Left lung (tissue), 10 donors: ENCODE measurements around the gene SOBP. TPM values are rescaled to one million over a fixed set of nuclear protein-coding genes. Genes with fewer than 3 reads are reported as not detected.

Experiments
- ATAC-seq: fragments of 200-7000 bp; cut with Tn5 transposase; one replicate; pipeline ENCODE4 v1.9.1; 2020; ENCODE audit warnings: moderate library complexity
- DNase-seq, 4 donors: peaks; one replicate each; pipeline ENCODE4 v3.0.0-alpha.2; 2013 to 2020
- H3K27ac ChIP-seq, 2 donors: fragments of 200-600 bp; sonication (generic) in 1 of 2; one replicate each; pipeline versions ENCODE4 v1.5.0 to v1.8.0; 2020 to 2021
- H3K27me3 ChIP-seq, 2 donors: fragments of 200-600 bp; sonication (generic) in 1 of 2; one replicate each; pipeline versions ENCODE4 v1.5.0 to v1.8.0; 2020 to 2021
- H3K36me3 ChIP-seq, 2 donors: fragments of 200-600 bp; sonication (generic) in 1 of 2; one replicate each; pipeline versions ENCODE4 v1.5.0 to v1.8.0; 2020 to 2021
- H3K4me1 ChIP-seq, 2 donors: fragments of 200-600 bp; one replicate each; pipeline ENCODE4 v1.8.0; 2021
- H3K4me3 ChIP-seq, 2 donors: fragments of 200-600 bp; sonication (generic) in 1 of 2; one replicate each; pipeline versions ENCODE4 v1.5.0 to v1.8.0; 2020 to 2021; ENCODE audit warnings: mild to moderate bottlenecking in 1 of 2
- H3K9me3 ChIP-seq, 2 donors: fragments of 200-600 bp; sonication (generic) in 1 of 2; one replicate each; pipeline versions ENCODE4 v1.5.0 to v1.8.0; 2020 to 2021
- CTCF ChIP-seq, 2 donors: fragments of 200-600 bp; sonication (generic) in 1 of 2; IDR thresholded peaks; one replicate each; pipeline versions ENCODE4 v1.5.0 to v1.8.0; 2021; ENCODE audit warnings: antibody characterized with exemption in 2 of 2
- intact Hi-C, 2 donors: fragments of 100-400 bp; cut with DNase I; formaldehyde crosslinking; loops; one replicate each; pipeline versions ENCODE4 v1.11.2 to v1.14.2; 2022
- polyA plus RNA-seq, 6 donors: library from polyadenylated mRNA; unstranded; fragments of 120-200 nt; gene quantifications; one replicate each; pipeline ENCODE4 v1.2.1, GENCODE V29; 2013; ENCODE audit not compliant: insufficient read length in 6 of 6
- total RNA-seq, 2 donors: library from RNA; stranded (reverse); fragmentation: NEBNext Ultra II Directional; extraction: Animal tissue kit (Norgen Biotek cat#: 25700); gene quantifications; one replicate each; pipeline ENCODE4 v1.2.1, GENCODE V29; 2021
- donor health status: DM: no; HTN: yes; CAD: no.
- donor health status: DM: no; HTN: no; CAD: no.

The SOBP gene
- total and polyA plus RNA-seq, 8 donors: 6.5 to 11.1 (median 8.1) TPM

- intact Hi-C loops: no loop called here
- no peak for ATAC-seq
These were observed 44.7 kb downstream of the SOBP start for GRCh38 chr6:107534571-107535141.

GRCh38 chr6:107535626-107536025, 45.7 kb downstream of the SOBP start:
- no peak for TF ChIP-seq CTCF (IDR thresholded peaks at IDR 0.05)
- no peak overlapping the region for H3K27ac ChIP-seq
- H3K4me3 ChIP-seq: no peak overlapping the region
- H3K27me3 ChIP-seq: no peaks in the 10 kb centered on the region
- intact Hi-C loops: no loop called here
- ATAC-seq (no peak), DNase-seq (no peak)
- peaks cover 0 to 2% of the 10 kb centered on the region in 2 donors for H3K4me1 ChIP-seq
- no peaks in the 10 kb centered on the region for H3K36me3 ChIP-seq
- no peaks in the 10 kb centered on the region for H3K9me3 ChIP-seq

More at GRCh38 chr6:107534571-107535141, 44.7 kb downstream of the SOBP start:
- no peak for TF ChIP-seq CTCF (IDR thresholded peaks at IDR 0.05)
- no peak overlapping the region for H3K4me3 ChIP-seq
- no peaks in the 10 kb centered on the region for H3K4me1 ChIP-seq
- no peaks in the 10 kb centered on the region for H3K27me3 ChIP-seq
- no peaks in the 10 kb centered on the region for H3K9me3 ChIP-seq
- no peaks in the 10 kb centered on the region for H3K36me3 ChIP-seq
- no peak for DNase-seq
- no peak overlapping the region for H3K27ac ChIP-seq

GRCh38 chr6:107536180-107536961, 46.5 kb downstream of the SOBP start:
- Histone ChIP-seq H3K4me3 (no peak overlapping the region), H3K36me3 (no peaks in the 10 kb centered on the region), H3K27ac (no peak overlapping the region), H3K4me1 (peaks cover 0 to 9% of the 10 kb centered on the region in 2 donors), H3K27me3 (no peaks in the 10 kb centered on the region), H3K9me3 (no peaks in the 10 kb centered on the region)
- intact Hi-C loops: no loop called here
- DNase-seq (no peak), ATAC-seq (no peak)
- no peak for TF ChIP-seq CTCF (IDR thresholded peaks at IDR 0.05)

GRCh38 chr6:107537559-107537958, 47.6 kb downstream of the SOBP start:
- H3K27me3 ChIP-seq: no peaks in the 10 kb centered on the region
- H3K4me3 ChIP-seq: no peak overlapping the region
- no peaks in the 10 kb centered on the region for H3K36me3 ChIP-seq
- no peak for TF ChIP-seq CTCF (IDR thresholded peaks at IDR 0.05)
- intact Hi-C loops: no loop called here
- DNase-seq (no peak), ATAC-seq (no peak)
- peaks cover 0 to 9% of the 10 kb centered on the region in 2 donors for H3K4me1 ChIP-seq
- H3K27ac ChIP-seq: no peak overlapping the region
- no peaks in the 10 kb centered on the region for H3K9me3 ChIP-seq

GRCh38 chr6:107538856-107539387, 49.0 kb downstream of the SOBP start:
- H3K4me3 ChIP-seq: no peak overlapping the region
- ATAC-seq (peak; percentile 87), DNase-seq (no peak)
- no peak overlapping the region for H3K27ac ChIP-seq
- H3K4me1 ChIP-seq: peaks cover 0 to 9% of the 10 kb centered on the region in 2 donors
- H3K9me3 ChIP-seq: no peaks in the 10 kb centered on the region
- TF ChIP-seq CTCF (IDR thresholded peaks at IDR 0.05): no peak
- H3K27me3 ChIP-seq: no peaks in the 10 kb centered on the region
- intact Hi-C loops: no loop called here
- no peaks in the 10 kb centered on the region for H3K36me3 ChIP-seq
